ENCODE data around the gene ACY1. TPM values are rescaled to one million over a fixed set of nuclear protein-coding genes. Genes with fewer than 3 reads are reported as not detected.
A peak's percentile ranks its signal among the peaks of the same experiment; 100 is the strongest.

ACY1 gene
- total and polyA plus RNA-seq, 2 of the 13 experiments (the other 11 are each of a cell fraction or from before 2014, with no cell fraction given): 113 to 162 TPM

GRCh38 chr3:51982838-51983577, at the start of gene ACY1 (continued):
- TF ChIP-seq ZNF740 (CRISPR knock-in tag; IDR thresholded peaks at IDR 0.05) (no peak; the same call in 1 of the 2 replicates), ZNF530 (CRISPR knock-in tag; IDR thresholded peaks at IDR 0.05; ENCODE audit: low read depth) (no peak), ZSCAN9 (CRISPR knock-in tag; IDR thresholded peaks at IDR 0.05; ENCODE audit: borderline replicate concordance) (peak; percentile 85; the same call in 1 of the 2 replicates), MYC (CRISPR knock-in tag; IDR thresholded peaks at IDR 0.05; ENCODE audit: borderline replicate concordance) (peak; percentile 99), ZNF264 (CRISPR knock-in tag; IDR thresholded peaks at IDR 0.05) (no peak; the same call in none of the 2 replicates), ATRX (CRISPR knock-in tag; IDR thresholded peaks at IDR 0.05; ENCODE audit: borderline replicate concordance) (no peak), ZNF788 (CRISPR knock-in tag; IDR thresholded peaks at IDR 0.05; ENCODE audit: borderline replicate concordance) (peak; percentile 97; the same call in 1 of the 2 replicates), ZNF691 (CRISPR knock-in tag; IDR thresholded peaks at IDR 0.05; ENCODE audit: borderline replicate concordance, low read depth) (peak; percentile 83; the same call in 1 of the 2 replicates), ZNF446 (CRISPR knock-in tag; IDR thresholded peaks at IDR 0.05) (no peak), CEBPG (CRISPR knock-in tag; IDR thresholded peaks at IDR 0.05) (no peak)
- TF ChIP-seq, protein P1, sequence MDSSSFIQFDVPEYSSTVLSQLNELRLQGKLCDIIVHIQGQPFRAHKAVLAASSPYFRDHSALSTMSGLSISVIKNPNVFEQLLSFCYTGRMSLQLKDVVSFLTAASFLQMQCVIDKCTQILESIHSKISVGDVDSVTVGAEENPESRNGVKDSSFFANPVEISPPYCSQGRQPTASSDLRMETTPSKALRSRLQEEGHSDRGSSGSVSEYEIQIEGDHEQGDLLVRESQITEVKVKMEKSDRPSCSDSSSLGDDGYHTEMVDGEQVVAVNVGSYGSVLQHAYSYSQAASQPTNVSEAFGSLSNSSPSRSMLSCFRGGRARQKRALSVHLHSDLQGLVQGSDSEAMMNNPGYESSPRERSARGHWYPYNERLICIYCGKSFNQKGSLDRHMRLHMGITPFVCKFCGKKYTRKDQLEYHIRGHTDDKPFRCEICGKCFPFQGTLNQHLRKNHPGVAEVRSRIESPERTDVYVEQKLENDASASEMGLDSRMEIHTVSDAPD (CRISPR knock-in tag; IDR thresholded peaks at IDR 0.05): peak; percentile 11; the same call in 1 of the 2 replicates
- TF ChIP-seq, protein P2, sequence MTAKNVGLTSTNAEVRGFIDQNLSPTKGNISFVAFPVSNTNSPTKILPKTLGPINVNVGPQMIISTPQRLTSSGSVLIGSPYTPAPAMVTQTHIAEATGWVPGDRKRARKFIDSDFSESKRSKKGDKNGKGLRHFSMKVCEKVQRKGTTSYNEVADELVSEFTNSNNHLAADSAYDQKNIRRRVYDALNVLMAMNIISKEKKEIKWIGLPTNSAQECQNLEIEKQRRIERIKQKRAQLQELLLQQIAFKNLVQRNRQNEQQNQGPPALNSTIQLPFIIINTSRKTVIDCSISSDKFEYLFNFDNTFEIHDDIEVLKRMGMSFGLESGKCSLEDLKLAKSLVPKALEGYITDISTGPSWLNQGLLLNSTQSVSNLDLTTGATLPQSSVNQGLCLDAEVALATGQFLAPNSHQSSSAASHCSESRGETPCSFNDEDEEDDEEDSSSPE (CRISPR knock-in tag; IDR thresholded peaks at IDR 0.05): peak; percentile 75; the same call in 1 of the 2 replicates

Data from HepG2 (cell line).